ENCODE measurements around the gene SLC25A41. TPM values are rescaled to one million over a fixed set of nuclear protein-coding genes. Genes with fewer than 3 reads are reported as not detected.

Gene SLC25A41
- total and polyA plus RNA-seq, 9 of the 15 experiments (the other 6 are each of a cell fraction or from before 2014, with no cell fraction given): 0.08 to 4.2 (median 1.6) TPM

- TF ChIP-seq ZNF318 (IDR thresholded peaks at IDR 0.05; ENCODE audit: borderline replicate concordance in 1 of 2, low read depth in 1 of 2): no peak
- TF ChIP-seq ZNF384 (IDR thresholded peaks at IDR 0.05; ENCODE audit: low read depth, low read length): no peak
- TF ChIP-seq SMARCA4 (IDR thresholded peaks at IDR 0.05): no peak
- no peak for TF ChIP-seq HINFP (tag; conservative IDR thresholded peaks at IDR 0.05; ENCODE audit: low read depth)
Observed at GRCh38 chr19:6393983-6394412, 39.6 kb downstream of the SLC25A41 start (continued).
